ENCODE measurements around the gene SLC30A1. TPM values are rescaled to one million over a fixed set of nuclear protein-coding genes. Genes with fewer than 3 reads are reported as not detected.
A peak's percentile ranks its signal among the peaks of the same experiment; 100 is the strongest.

SLC30A1 gene
- total and polyA plus RNA-seq, 2 donors (not counting 1 experiment from before 2014, with no cell fraction given), result 13.6 to 45.2 TPM

DNA sequence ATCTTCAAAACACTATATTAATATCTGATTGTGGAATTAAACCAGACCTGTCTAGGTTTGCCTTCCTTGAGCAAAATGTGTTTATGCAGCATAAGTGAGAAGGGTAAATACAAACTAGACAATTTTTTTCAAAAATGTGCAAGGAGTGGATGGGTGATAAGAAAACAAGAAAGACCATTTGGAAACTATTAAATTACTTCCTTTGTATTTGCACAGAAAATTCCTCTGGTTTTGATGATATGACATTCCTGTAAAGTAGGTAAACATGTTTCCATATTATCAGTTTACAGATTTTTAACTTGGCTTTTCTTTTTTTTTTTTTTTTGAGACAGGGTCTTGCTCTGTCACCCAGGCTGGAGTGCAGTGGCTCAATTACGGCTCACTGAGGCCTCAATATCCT is 24.8 kb upstream of the SLC30A1 start:
- Histone ChIP-seq H3K9ac (ENCODE audit: insufficient read depth, low read length) (no peak overlapping the region), H4K20me1 (ENCODE audit: control insufficient read depth, extremely low read depth, insufficient read depth, low read length) (no peaks in the 10 kb centered on the region), H3K4me3 (replicated peaks in 1 of 4; ENCODE audit: control extremely low read depth in 1 of 4, insufficient read depth in 1 of 4, low read depth in 3 of 4, low read length in 4 of 4) (no peak overlapping the region), H2AFZ (ENCODE audit: low read length) (no peak overlapping the region), H3K4me1 (ENCODE audit: control insufficient read depth, extremely low read depth, insufficient read depth, low read length) (peaks cover 7% of the 10 kb centered on the region), H3K4me2 (ENCODE audit: extremely low read depth, insufficient read depth, low read length) (no peak overlapping the region), H3K27me3 (ENCODE audit: control insufficient read depth, insufficient read depth, low read length) (no peaks in the 10 kb centered on the region), H3K79me2 (ENCODE audit: control insufficient read depth, insufficient read depth, low read length) (no peaks in the 10 kb centered on the region), H3K27ac (ENCODE audit: insufficient read depth, low read length) (no peak overlapping the region), H3K36me3 (ENCODE audit: control insufficient read depth, insufficient read depth, low read length) (no peaks in the 10 kb centered on the region), H3K9me3 (ENCODE audit: control insufficient read depth, insufficient read depth, low read depth, low read length) (no peaks in the 10 kb centered on the region)
- TF ChIP-seq CTCF (conservative IDR thresholded peaks at IDR 0.05 in 1 of 2, IDR thresholded peaks at IDR 0.05 in 1 of 2; ENCODE audit: low read depth in 1 of 2, low read length in 2 of 2), result no peak
- no peak for TF ChIP-seq EZH2 (IDR thresholded peaks at IDR 0.05; ENCODE audit: low read length, missing control alignments)
- no peak for DNase-seq (ENCODE audit: low read depth in 2 of 2)

DNA sequence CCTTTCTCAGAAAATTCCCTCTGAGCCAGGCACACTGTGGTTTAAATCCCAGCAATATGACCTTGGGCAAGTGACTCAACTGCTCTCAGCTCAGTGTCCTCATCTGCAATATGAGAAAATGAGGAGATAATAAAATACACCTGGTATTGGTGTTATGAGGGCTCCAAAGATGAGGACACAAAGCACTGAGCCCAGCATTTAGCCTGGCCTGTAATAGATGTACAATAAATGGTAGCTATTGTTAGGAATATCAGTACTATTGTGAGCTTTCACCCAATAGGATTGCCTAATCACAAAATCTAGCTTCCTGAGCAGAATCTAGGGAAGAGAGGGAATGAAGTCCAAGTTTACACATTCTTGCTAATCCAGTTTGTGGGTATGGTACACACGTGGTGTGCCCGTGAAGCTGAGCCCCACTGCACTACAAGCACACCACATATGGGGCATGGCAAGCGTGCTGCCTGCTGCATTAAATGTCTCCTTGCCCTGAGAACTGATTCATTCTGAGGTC is 24.3 kb upstream of the SLC30A1 start:
- Histone ChIP-seq H3K4me2 (ENCODE audit: extremely low read depth, insufficient read depth, low read length) (no peak overlapping the region), H3K4me1 (ENCODE audit: control insufficient read depth, extremely low read depth, insufficient read depth, low read length) (peaks cover 7% of the 10 kb centered on the region), H3K9ac (ENCODE audit: insufficient read depth, low read length) (no peak overlapping the region), H3K27me3 (ENCODE audit: control insufficient read depth, insufficient read depth, low read length) (no peaks in the 10 kb centered on the region), H4K20me1 (ENCODE audit: control insufficient read depth, extremely low read depth, insufficient read depth, low read length) (no peaks in the 10 kb centered on the region), H2AFZ (ENCODE audit: low read length) (no peak overlapping the region), H3K79me2 (ENCODE audit: control insufficient read depth, insufficient read depth, low read length) (no peaks in the 10 kb centered on the region), H3K27ac (ENCODE audit: insufficient read depth, low read length) (no peak overlapping the region), H3K36me3 (ENCODE audit: control insufficient read depth, insufficient read depth, low read length) (no peaks in the 10 kb centered on the region), H3K4me3 (replicated peaks in 1 of 4; ENCODE audit: control extremely low read depth in 1 of 4, insufficient read depth in 1 of 4, low read depth in 3 of 4, low read length in 4 of 4) (no peak overlapping the region), H3K9me3 (ENCODE audit: control insufficient read depth, insufficient read depth, low read depth, low read length) (no peaks in the 10 kb centered on the region)
- no peak for TF ChIP-seq EZH2 (IDR thresholded peaks at IDR 0.05; ENCODE audit: low read length, missing control alignments)
- TF ChIP-seq CTCF (conservative IDR thresholded peaks at IDR 0.05 in 1 of 2, IDR thresholded peaks at IDR 0.05 in 1 of 2; ENCODE audit: low read depth in 1 of 2, low read length in 2 of 2), result no peak
- DNase-seq (ENCODE audit: low read depth in 2 of 2), result peak in 1 of 2 donors; percentile 36

- no peaks in the 10 kb centered on the region for H4K20me1 ChIP-seq (ENCODE audit: control insufficient read depth, extremely low read depth, insufficient read depth, low read length)
- no peak for TF ChIP-seq EZH2 (IDR thresholded peaks at IDR 0.05; ENCODE audit: low read length, missing control alignments)
- no peak for TF ChIP-seq CTCF (conservative IDR thresholded peaks at IDR 0.05 in 1 of 2, IDR thresholded peaks at IDR 0.05 in 1 of 2; ENCODE audit: low read depth in 1 of 2, low read length in 2 of 2)
- DNase-seq (ENCODE audit: low read depth in 2 of 2), result no peak
These were observed 23.2 kb upstream of the SLC30A1 start for GRCh38 chr1:211601982-211602670.

More at GRCh38 chr1:211601982-211602670, 23.2 kb upstream of the SLC30A1 start:
- H3K27ac ChIP-seq (ENCODE audit: insufficient read depth, low read length), result no peak overlapping the region
- H2AFZ ChIP-seq (ENCODE audit: low read length), result no peak overlapping the region
- H3K79me2 ChIP-seq (ENCODE audit: control insufficient read depth, insufficient read depth, low read length), result no peaks in the 10 kb centered on the region
- H3K27me3 ChIP-seq (ENCODE audit: control insufficient read depth, insufficient read depth, low read length), result no peaks in the 10 kb centered on the region
- H3K9ac ChIP-seq (ENCODE audit: insufficient read depth, low read length), result no peak overlapping the region
- peaks cover 8% of the 10 kb centered on the region for H3K4me1 ChIP-seq (ENCODE audit: control insufficient read depth, extremely low read depth, insufficient read depth, low read length)
- H3K4me2 ChIP-seq (ENCODE audit: extremely low read depth, insufficient read depth, low read length), result no peak overlapping the region
- H3K4me3 ChIP-seq (replicated peaks in 1 of 4; ENCODE audit: control extremely low read depth in 1 of 4, insufficient read depth in 1 of 4, low read depth in 3 of 4, low read length in 4 of 4), result no peak overlapping the region
- H3K36me3 ChIP-seq (ENCODE audit: control insufficient read depth, insufficient read depth, low read length), result no peaks in the 10 kb centered on the region
- no peaks in the 10 kb centered on the region for H3K9me3 ChIP-seq (ENCODE audit: control insufficient read depth, insufficient read depth, low read depth, low read length)
